GM12892 (cell line): Measurements from ENCODE around the gene AACS.
"Not testable (repeated sequence)": the region's sequence is repeated elsewhere in the genome, so short reads cannot be mapped to it uniquely, and the experiment has no call there.

Experiments
- DNase-seq: peaks from one replicate; pipeline ENCODE4 v3.0.0; 2011; ENCODE audit not compliant: insufficient read length
- FAIRE-seq: peaks from 2 replicates; lab custom pipeline; 2011; peaks lifted over from hg19 to GRCh38; lab: Jason Lieb, UNC
- POLR2A ChIP-seq: IDR thresholded peaks from 2 replicates; pipeline ENCODE4 v1.6.1; 2011; ENCODE audit warnings: low read depth, low read length, control low read depth
- POLR2AphosphoS5 ChIP-seq: IDR thresholded peaks from 2 replicates; pipeline ENCODE4 v1.6.1; 2011; ENCODE audit warnings: low read depth, low read length, control low read depth
- TAF1 ChIP-seq: IDR thresholded peaks from 2 replicates; pipeline ENCODE4 v1.6.1; 2011; ENCODE audit warnings: low read depth, mild to moderate bottlenecking, control low read depth, low read length, borderline replicate concordance

Gene AACS

GRCh38 chr12:125093681-125094330 is 28.6 kb downstream of the AACS start:
- TF ChIP-seq POLR2AphosphoS5 (no peak), POLR2A (no peak), TAF1 (no peak)
- DNase-seq, result no peak
- FAIRE-seq, result no peak

DNA sequence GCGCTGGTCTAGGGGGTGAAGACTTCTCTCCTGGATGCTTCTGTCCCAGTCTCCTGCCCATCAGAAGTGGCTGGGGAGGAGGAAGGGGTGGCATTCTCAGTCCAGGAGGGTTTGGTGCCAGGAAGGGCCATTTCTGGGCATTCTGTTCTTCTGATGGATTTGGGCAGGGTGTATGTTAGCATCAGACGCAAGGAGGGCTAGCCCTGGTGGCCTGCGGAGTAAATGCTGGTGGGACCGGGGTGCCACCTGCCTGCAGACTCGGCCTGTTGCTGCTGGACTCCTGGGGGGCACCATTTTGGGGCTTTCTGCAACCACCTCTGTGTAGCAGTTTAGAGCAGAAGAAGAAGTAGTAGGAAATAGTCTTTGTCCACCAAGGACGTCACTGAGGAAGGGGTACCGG is 31.7 kb downstream of the AACS start:
- FAIRE-seq (no peak), DNase-seq (no peak)
- TF ChIP-seq POLR2A (no peak), TAF1 (no peak), POLR2AphosphoS5 (no peak)

DNA sequence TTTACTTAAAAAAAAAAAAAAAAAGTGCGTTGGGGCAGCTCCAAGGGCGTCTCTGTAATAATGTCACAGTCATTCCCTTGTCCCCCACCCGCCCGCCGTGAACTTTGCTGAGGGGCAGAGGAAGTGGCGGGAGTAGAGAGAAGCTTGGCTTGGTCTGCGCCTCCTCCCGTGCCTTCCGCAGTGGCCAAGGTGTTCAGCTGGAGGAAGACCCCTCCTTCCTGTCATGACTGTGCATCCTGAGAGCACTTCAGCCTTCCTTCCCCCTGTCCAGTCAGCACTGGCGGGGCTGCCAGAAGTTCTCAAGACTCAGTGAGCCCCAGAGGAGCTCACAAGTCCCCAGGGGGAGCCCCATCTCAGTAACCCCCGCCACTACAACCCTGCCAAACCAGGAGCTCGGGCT is 32.2 kb downstream of the AACS start:
- FAIRE-seq (no peak), DNase-seq (no peak)
- no peak for TF ChIP-seq POLR2A
- TF ChIP-seq POLR2AphosphoS5, result no peak
- TF ChIP-seq TAF1, result no peak

DNA sequence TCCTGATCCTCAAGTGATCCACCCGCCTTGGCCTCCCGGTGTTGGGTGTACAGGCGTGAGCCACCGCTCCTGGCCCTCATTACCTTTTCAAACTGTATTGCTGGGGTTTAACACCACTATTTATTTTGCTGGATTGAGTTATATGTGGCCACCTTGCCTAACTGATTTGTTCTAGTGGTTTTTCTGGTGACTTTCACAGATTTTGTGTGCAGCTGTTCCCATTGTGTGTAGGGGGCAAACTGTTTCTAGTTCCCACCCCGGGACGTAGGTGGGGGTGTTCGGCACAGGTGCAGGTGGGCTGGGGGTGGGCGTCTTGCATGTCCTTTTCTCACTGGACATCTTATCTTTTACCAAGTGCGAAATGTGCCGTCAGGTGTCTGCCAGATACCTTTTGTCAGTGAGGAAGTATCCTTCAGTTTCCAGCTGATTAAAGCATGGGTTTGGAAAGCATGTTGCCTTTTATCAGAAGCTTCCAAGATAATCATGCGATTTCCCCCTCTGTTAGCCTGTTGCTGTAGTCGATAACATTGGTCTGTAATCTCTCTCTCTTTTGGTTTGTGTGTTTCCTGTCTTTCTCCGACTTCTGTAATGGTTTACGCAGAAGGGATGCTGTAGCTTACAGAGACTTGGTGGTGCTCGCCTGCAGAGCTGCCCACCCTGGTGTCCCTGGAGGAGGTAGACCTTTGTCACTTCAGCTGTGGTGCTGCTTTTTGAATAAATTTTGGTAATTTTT is 33.6 kb downstream of the AACS start:
- FAIRE-seq (no peak), DNase-seq (no peak)
- no peak for TF ChIP-seq POLR2AphosphoS5
- no peak for TF ChIP-seq TAF1
- TF ChIP-seq POLR2A, result no peak

- TF ChIP-seq POLR2A, result no peak
- TF ChIP-seq POLR2AphosphoS5, result no peak
- TF ChIP-seq TAF1, result no peak
- FAIRE-seq (no peak), DNase-seq (no peak)
Observed at GRCh38 chr12:125099409-125099782, 34.2 kb downstream of the AACS start.

- no peak for DNase-seq
- TF ChIP-seq POLR2AphosphoS5, result no peak
- no peak for TF ChIP-seq POLR2A
- TF ChIP-seq TAF1, result no peak
- no peak for FAIRE-seq
Observed at GRCh38 chr12:125100551-125101434, 35.6 kb downstream of the AACS start.

DNA sequence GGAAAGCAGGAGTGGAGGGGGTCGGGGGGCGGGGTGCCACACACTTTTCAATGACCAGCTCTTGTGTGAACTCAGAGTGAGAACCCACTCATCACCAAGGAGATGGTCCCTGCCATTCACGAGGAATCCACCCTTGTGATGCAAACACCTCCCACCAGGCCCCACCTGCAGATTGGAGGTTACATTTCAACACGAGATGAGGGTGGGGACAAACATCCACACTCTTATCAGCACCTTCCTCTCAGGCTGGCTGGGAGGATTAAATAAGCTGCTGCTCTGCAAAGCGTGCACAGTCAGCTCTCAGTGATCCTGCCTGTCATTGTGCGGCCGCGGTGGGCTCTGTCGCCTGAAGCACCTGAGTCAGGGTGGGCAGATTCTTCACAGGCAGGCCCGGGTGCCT is 39.7 kb downstream of the AACS start:
- FAIRE-seq, result no peak
- TF ChIP-seq POLR2A (no peak), POLR2AphosphoS5 (no peak), TAF1 (no peak)

DNA sequence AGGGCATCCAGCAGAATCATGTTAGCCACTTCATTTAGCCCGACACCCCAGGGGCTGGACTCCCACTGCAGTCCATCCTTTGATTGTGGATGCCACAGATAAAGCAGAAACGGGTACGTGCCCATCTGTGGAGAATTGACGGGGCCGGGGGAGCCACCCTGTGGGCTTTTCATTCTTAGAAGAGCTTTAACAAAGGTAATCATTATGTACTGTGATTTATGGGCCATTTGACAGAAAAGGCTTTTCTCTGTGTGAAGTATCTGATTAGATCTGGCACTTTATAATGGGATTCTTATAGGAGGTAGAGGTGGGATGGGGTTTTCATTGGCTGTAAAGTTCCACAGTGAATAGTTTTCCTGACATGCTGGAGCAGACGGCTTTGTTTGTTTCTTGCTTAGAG is 40.4 kb downstream of the AACS start:
- FAIRE-seq (no peak), DNase-seq (no peak)
- TF ChIP-seq TAF1 (no peak), POLR2AphosphoS5 (no peak), POLR2A (no peak)

More for the DNA sequence above, 39.7 kb downstream of the AACS start:
- DNase-seq, result no peak

GRCh38 chr12:125110641-125111360 is 45.6 kb downstream of the AACS start:
- TF ChIP-seq POLR2AphosphoS5 (no peak), TAF1 (no peak), POLR2A (no peak)
- FAIRE-seq (no peak), DNase-seq (no peak)

DNA sequence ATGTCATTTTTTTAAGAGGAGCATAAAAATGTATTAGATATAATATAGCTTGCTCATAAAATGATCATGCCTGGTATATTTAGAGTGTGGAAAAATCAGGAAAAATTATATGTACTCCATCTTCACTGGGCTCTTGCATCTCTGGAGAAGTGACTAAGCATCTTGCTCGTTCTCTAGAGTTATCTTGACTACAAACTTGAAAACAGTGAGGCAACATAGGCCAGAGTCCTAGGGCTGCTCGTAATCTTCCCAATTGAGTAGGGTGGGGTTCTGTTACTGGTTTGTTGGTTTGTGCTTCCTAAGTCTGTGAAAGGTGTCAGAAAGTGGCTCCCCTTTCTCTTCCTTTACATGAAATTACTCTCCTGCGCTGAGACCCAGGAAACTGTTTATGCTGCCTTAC is 46.2 kb downstream of the AACS start:
- no peak for DNase-seq
- no peak for TF ChIP-seq POLR2AphosphoS5

DNA sequence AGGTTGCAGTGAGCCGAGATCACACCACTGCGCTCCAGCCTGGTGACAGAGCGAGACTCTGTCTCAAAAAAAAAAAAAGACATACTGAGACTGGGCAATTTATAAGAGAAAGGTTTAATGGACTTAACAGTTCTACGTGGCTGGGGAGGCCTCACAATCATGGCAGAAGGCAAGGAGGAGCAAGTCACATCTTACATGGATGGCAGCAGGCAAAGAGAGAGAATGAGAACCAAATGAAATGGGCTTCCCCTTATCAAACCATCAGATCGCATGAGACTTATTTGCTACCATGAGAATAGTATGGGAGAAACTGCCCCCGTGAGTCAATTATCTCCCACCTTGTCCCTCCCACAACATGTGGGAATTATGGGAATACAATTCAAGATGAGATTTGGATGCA is 47.4 kb downstream of the AACS start:
- FAIRE-seq, DNase-seq: not testable (repeated sequence)

More for the DNA sequence above, 46.2 kb downstream of the AACS start:
- FAIRE-seq, result no peak

DNA sequence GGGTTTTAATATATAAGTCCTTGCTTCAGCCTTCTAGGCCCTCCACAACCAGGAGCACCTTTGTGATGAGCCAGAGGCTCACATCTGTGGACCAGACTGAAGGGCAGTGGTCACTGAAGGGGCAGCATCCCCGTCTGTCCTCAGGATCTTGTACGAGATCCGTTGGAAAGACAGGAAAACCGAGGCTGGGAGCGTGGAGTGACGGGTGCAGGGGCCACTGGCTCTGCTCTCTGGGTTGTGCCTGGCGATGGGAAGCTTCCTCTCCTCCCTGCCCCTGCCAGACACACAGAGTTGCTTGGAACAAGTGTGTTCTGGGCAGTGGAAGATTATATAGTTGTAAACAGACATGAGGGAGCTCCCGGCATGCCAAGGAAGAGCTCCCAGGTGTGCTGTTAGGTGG is 48.0 kb downstream of the AACS start:
- no peak for FAIRE-seq

More for the DNA sequence above, 48.0 kb downstream of the AACS start:
- DNase-seq, result no peak
- TF ChIP-seq TAF1, result no peak
- no peak for TF ChIP-seq POLR2A
- TF ChIP-seq POLR2AphosphoS5, result no peak
